Left lung (tissue), 10 donors: ENCODE data around the gene KANK3. TPM values are rescaled to one million over a fixed set of nuclear protein-coding genes. Genes with fewer than 3 reads are reported as not detected.
A peak's percentile ranks its signal among the peaks of the same experiment; 100 is the strongest.

Source experiments
- ATAC-seq: fragments of 200-7000 bp; cut with Tn5 transposase; one replicate; pipeline ENCODE4 v1.9.1; 2020; ENCODE audit warnings: moderate library complexity
- DNase-seq, 4 donors: peaks; one replicate each; pipeline ENCODE4 v3.0.0-alpha.2; 2013 to 2020
- H3K27ac ChIP-seq, 2 donors: fragments of 200-600 bp; sonication (generic) in 1 of 2; one replicate each; pipeline versions ENCODE4 v1.5.0 to v1.8.0; 2020 to 2021
- H3K27me3 ChIP-seq, 2 donors: fragments of 200-600 bp; sonication (generic) in 1 of 2; one replicate each; pipeline versions ENCODE4 v1.5.0 to v1.8.0; 2020 to 2021
- H3K36me3 ChIP-seq, 2 donors: fragments of 200-600 bp; sonication (generic) in 1 of 2; one replicate each; pipeline versions ENCODE4 v1.5.0 to v1.8.0; 2020 to 2021
- H3K4me1 ChIP-seq, 2 donors: fragments of 200-600 bp; one replicate each; pipeline ENCODE4 v1.8.0; 2021
- H3K4me3 ChIP-seq, 2 donors: fragments of 200-600 bp; sonication (generic) in 1 of 2; one replicate each; pipeline versions ENCODE4 v1.5.0 to v1.8.0; 2020 to 2021; ENCODE audit warnings: mild to moderate bottlenecking in 1 of 2
- H3K9me3 ChIP-seq, 2 donors: fragments of 200-600 bp; sonication (generic) in 1 of 2; one replicate each; pipeline versions ENCODE4 v1.5.0 to v1.8.0; 2020 to 2021
- CTCF ChIP-seq, 2 donors: fragments of 200-600 bp; sonication (generic) in 1 of 2; IDR thresholded peaks; one replicate each; pipeline versions ENCODE4 v1.5.0 to v1.8.0; 2021; ENCODE audit warnings: antibody characterized with exemption in 2 of 2
- intact Hi-C, 2 donors: fragments of 100-400 bp; cut with DNase I; formaldehyde crosslinking; loops; one replicate each; pipeline versions ENCODE4 v1.11.2 to v1.14.2; 2022
- polyA plus RNA-seq, 6 donors: library from polyadenylated mRNA; unstranded; fragments of 120-200 nt; gene quantifications; one replicate each; pipeline ENCODE4 v1.2.1, GENCODE V29; 2013; ENCODE audit not compliant: insufficient read length in 6 of 6
- total RNA-seq, 2 donors: library from RNA; stranded (reverse); fragmentation: NEBNext Ultra II Directional; extraction: Animal tissue kit (Norgen Biotek cat#: 25700); gene quantifications; one replicate each; pipeline ENCODE4 v1.2.1, GENCODE V29; 2021
- donor health status: DM: no; HTN: yes; CAD: no.
- donor health status: DM: no; HTN: no; CAD: no.

Gene KANK3
- total and polyA plus RNA-seq, 8 donors = 14.4 to 29.0 (median 15.5) TPM

GRCh38 chr19:8335343-8336071, 7.6 kb downstream of the KANK3 start:
- no peak for DNase-seq
- no peaks in the 10 kb centered on the region for H3K36me3 ChIP-seq
- no peaks in the 10 kb centered on the region for H3K9me3 ChIP-seq
- peak overlapping the region in 1 of 2 donors; percentile 14 for H3K4me3 ChIP-seq
- peaks cover 24 to 69% of the 10 kb centered on the region in 2 donors for H3K27me3 ChIP-seq
- peak overlapping the region in 1 of 2 donors; percentile 18 for H3K27ac ChIP-seq
- intact Hi-C loops = no loop called here
- peaks cover 0 to 45% of the 10 kb centered on the region in 2 donors for H3K4me1 ChIP-seq
- ATAC-seq = peak; percentile 31
- TF ChIP-seq CTCF (IDR thresholded peaks at IDR 0.05) = no peak

- peak; percentile 83 for ATAC-seq
- H3K27ac ChIP-seq = no peak overlapping the region
- peak overlapping the region in 1 of 2 donors; percentile 14 for H3K4me3 ChIP-seq
- peak; percentile 57 to 87 (median 73) for DNase-seq
- peaks cover 0 to 41% of the 10 kb centered on the region in 2 donors for H3K4me1 ChIP-seq
- TF ChIP-seq CTCF (IDR thresholded peaks at IDR 0.05) = no peak
- peaks cover 24 to 65% of the 10 kb centered on the region in 2 donors for H3K27me3 ChIP-seq
- peaks cover 0 to 3% of the 10 kb centered on the region in 2 donors for H3K36me3 ChIP-seq
- intact Hi-C loops = no loop called here
- no peaks in the 10 kb centered on the region for H3K9me3 ChIP-seq
Observed at GRCh38 chr19:8334458-8335342, 8.4 kb downstream of the KANK3 start.

GRCh38 chr19:8333767-8334457, 9.2 kb downstream of the KANK3 start:
- Histone ChIP-seq H3K27me3 (peaks cover 24 to 65% of the 10 kb centered on the region in 2 donors), H3K27ac (no peak overlapping the region), H3K9me3 (no peaks in the 10 kb centered on the region), H3K4me3 (no peak overlapping the region), H3K4me1 (peaks cover 0 to 37% of the 10 kb centered on the region in 2 donors), H3K36me3 (peaks cover 0 to 4% of the 10 kb centered on the region in 2 donors)
- intact Hi-C loops = no loop called here
- no peak for TF ChIP-seq CTCF (IDR thresholded peaks at IDR 0.05)
- ATAC-seq (peak; percentile 5), DNase-seq (peak in 1 of 4 donors; percentile 73)

- intact Hi-C loops = no loop called here
- H3K4me3 ChIP-seq = no peak overlapping the region
- H3K36me3 ChIP-seq = peaks cover 0 to 4% of the 10 kb centered on the region in 2 donors
- peaks cover 24 to 60% of the 10 kb centered on the region in 2 donors for H3K27me3 ChIP-seq
- H3K9me3 ChIP-seq = no peaks in the 10 kb centered on the region
- ATAC-seq (no peak), DNase-seq (no peak)
- H3K27ac ChIP-seq = no peak overlapping the region
- peaks cover 0 to 37% of the 10 kb centered on the region in 2 donors for H3K4me1 ChIP-seq
- no peak for TF ChIP-seq CTCF (IDR thresholded peaks at IDR 0.05)
Observed at GRCh38 chr19:8332976-8333766, 9.9 kb downstream of the KANK3 start.
